ENCODE results near the gene ATF1.

ATF1 gene

GRCh38 chr12:50778663-50779590 is 15.0 kb downstream of the ATF1 start:
- no peak for DNase-seq (ENCODE audit: low read depth)
- TF ChIP-seq, protein P1, sequence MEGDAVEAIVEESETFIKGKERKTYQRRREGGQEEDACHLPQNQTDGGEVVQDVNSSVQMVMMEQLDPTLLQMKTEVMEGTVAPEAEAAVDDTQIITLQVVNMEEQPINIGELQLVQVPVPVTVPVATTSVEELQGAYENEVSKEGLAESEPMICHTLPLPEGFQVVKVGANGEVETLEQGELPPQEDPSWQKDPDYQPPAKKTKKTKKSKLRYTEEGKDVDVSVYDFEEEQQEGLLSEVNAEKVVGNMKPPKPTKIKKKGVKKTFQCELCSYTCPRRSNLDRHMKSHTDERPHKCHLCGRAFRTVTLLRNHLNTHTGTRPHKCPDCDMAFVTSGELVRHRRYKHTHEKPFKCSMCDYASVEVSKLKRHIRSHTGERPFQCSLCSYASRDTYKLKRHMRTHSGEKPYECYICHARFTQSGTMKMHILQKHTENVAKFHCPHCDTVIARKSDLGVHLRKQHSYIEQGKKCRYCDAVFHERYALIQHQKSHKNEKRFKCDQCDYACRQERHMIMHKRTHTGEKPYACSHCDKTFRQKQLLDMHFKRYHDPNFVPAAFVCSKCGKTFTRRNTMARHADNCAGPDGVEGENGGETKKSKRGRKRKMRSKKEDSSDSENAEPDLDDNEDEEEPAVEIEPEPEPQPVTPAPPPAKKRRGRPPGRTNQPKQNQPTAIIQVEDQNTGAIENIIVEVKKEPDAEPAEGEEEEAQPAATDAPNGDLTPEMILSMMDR (IDR thresholded peaks at IDR 0.05; ENCODE audit: low read depth, low read length, missing control alignments), result no peak
- no peak overlapping the region for H3K4me3 ChIP-seq (ENCODE audit: low read depth, low read length)

DNA sequence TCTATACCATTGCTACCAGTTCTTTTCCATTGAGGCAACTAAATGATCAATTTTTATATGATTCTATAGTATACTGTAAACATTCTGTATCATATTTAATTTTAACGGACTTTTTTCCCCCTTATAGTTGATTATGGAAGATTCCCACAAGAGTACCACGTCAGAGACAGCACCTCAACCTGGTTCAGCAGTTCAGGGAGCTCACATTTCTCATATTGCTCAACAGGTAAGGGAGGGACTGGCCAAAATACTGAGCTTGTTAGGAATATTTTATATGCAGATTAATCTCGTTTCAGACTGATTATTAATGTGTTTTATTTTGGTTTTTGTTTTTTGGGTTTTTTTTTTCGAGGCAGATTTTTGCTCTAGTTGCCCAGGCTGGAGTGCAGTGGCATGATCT is 16.1 kb downstream of the ATF1 start:
- TF ChIP-seq, protein P1 (IDR thresholded peaks at IDR 0.05; ENCODE audit: low read depth, low read length, missing control alignments), result no peak
- DNase-seq (ENCODE audit: low read depth), result no peak
- H3K4me3 ChIP-seq (ENCODE audit: low read depth, low read length), result no peak overlapping the region

DNA sequence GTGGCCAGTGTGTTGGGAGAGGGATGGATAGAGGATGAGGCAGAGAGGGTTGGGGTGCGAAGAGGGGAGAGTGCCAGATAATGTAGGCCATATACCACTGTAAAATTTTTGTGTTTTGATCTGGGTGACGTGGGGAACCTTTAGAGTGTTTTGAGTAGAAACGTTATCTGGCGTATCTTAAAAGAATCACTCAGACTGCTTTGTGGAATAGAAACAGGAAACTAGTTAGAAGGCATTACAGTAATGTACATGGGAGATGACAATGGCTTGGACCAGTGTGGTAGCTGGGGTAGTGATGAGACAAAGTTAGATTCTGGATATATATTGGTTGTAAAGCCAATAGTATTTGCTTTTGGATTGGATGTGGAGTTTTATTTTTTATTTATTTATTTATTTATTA is 20.6 kb downstream of the ATF1 start:
- H3K4me3 ChIP-seq (ENCODE audit: low read depth, low read length), result no peak overlapping the region
- TF ChIP-seq, protein P1 (IDR thresholded peaks at IDR 0.05; ENCODE audit: low read depth, low read length, missing control alignments), result no peak
- DNase-seq (ENCODE audit: low read depth), result no peak

DNA sequence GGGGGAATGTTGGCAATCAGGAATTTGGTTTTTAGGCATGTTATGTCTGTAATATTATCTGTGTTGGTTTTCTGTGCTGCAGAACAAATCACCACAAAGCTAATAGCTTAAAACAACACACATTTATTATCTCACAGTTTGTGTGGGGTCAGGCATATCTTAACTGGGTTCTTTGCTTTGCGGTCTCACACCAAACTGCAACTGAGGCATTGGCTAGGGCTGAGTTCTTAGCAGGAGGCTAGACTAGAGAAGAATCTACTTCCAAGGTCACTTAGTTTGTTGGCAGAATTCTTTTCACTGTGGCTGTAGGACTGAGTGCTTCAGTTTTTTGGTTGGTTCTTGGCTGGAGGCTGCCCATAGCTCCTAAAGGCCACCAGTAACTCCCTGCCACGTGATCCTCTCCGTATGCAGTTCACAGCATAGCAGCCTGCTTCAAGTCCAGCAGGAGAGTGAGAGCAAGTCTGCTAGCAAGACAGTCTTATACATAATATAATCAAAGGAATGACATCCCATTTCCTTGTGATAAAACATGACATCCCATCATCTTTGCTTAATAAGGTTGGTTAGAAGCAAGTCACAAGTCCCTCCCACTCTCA is 21.6 kb downstream of the ATF1 start:
- H3K4me3 ChIP-seq (ENCODE audit: low read depth, low read length), result no peak overlapping the region
- no peak for DNase-seq (ENCODE audit: low read depth)
- TF ChIP-seq, protein P1 (IDR thresholded peaks at IDR 0.05; ENCODE audit: low read depth, low read length, missing control alignments), result no peak

DNA sequence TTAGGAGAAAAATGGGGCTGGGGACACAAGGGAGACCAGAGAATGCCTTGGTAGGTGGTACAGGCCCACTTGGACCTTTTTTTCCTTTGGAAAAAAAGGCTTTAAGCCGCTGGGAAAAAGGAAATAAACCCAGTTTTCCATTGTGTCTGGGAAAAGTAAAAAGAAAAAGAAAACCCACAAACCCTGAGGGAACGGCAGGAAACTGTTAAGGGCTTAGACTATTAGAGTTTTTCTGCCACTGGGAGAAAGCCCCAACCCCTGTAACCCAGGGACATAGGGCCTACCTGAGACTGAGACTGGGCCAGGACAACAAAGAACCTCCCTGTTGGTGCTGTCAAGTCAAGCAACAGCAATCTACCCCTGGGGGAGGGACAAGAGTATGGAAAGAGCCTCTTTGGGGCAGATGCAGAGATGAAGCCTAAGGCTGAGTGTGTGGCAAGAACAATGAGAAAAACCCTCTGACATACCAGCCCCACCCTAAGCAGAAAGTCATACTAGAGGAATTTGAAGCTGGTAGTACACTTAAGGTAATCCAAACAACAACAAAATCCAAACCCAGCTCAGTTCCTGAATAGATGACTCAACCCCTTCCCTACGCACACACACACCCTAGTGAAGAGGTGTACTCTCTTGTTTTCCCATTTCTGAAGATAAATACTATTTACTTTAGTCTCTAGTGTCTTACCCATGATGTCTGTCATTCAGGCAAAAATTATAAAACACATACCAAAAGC is 22.8 kb downstream of the ATF1 start:
- TF ChIP-seq, protein P1 (IDR thresholded peaks at IDR 0.05; ENCODE audit: low read depth, low read length, missing control alignments), result no peak
- no peak for DNase-seq (ENCODE audit: low read depth)
- no peak overlapping the region for H3K4me3 ChIP-seq (ENCODE audit: low read depth, low read length)

GRCh38 chr12:50787618-50788017 is 23.7 kb downstream of the ATF1 start:
- DNase-seq (ENCODE audit: low read depth), result no peak
- TF ChIP-seq, protein P1 (IDR thresholded peaks at IDR 0.05; ENCODE audit: low read depth, low read length, missing control alignments), result no peak
- H3K4me3 ChIP-seq (ENCODE audit: low read depth, low read length), result no peak overlapping the region
